Mesendoderm (in vitro differentiated cells): ENCODE results near the gene PRKAR1A.
A peak's percentile ranks its signal among the peaks of the same experiment; 100 is the strongest.

Experiments
- DNase-seq: peaks from one replicate; pipeline ENCODE4 v3.0.0; 2013
- H2AK5ac ChIP-seq: 2 replicates; pipeline ENCODE4 v1.6.1; 2013; ENCODE audit warnings: low read length, inconsistent platforms
- H2BK120ac ChIP-seq: 2 replicates; pipeline ENCODE4 v1.6.1; 2013; ENCODE audit warnings: low read depth, mild to moderate bottlenecking, low read length, moderate library complexity, mixed read lengths
- H2BK15ac ChIP-seq: replicated peaks from 2 replicates; pipeline ENCODE4 v1.6.1; 2013; ENCODE audit warnings: low read depth, mild to moderate bottlenecking, moderate library complexity
- H2BK5ac ChIP-seq: 2 replicates; pipeline ENCODE4 v1.6.1; 2013; ENCODE audit warnings: low read length, inconsistent platforms
- H3K18ac ChIP-seq: 2 replicates; pipeline ENCODE4 v1.6.1; 2013; ENCODE audit warnings: mild to moderate bottlenecking, low read length, mixed read lengths
- H3K23ac ChIP-seq: one replicate; pipeline ENCODE4 v1.6.1; 2013; ENCODE audit warnings: low read length
- H3K27ac ChIP-seq: 2 replicates; pipeline ENCODE4 v1.5.1; 2013; ENCODE audit warnings: low read depth, mild to moderate bottlenecking, inconsistent platforms, low read length, moderate library complexity
- H3K27me3 ChIP-seq: 2 replicates; pipeline ENCODE4 v1.6.1; 2013; ENCODE audit warnings: low read length, control low read depth, mild to moderate bottlenecking, inconsistent platforms; ENCODE audit not compliant: insufficient read depth, poor library complexity
- H3K36me3 ChIP-seq: 2 replicates; pipeline ENCODE4 v1.6.1; 2013; ENCODE audit warnings: low read length, inconsistent platforms; ENCODE audit not compliant: control insufficient read depth, insufficient read depth
- H3K4ac ChIP-seq: one replicate; pipeline ENCODE4 v1.6.1; 2013; ENCODE audit warnings: low read depth, mild to moderate bottlenecking, low read length, moderate library complexity
- H3K4me1 ChIP-seq: 2 replicates; pipeline ENCODE4 v1.6.1; 2013; ENCODE audit warnings: low read depth, low read length, inconsistent platforms; ENCODE audit not compliant: control insufficient read depth
- H3K4me2 ChIP-seq: 2 replicates; pipeline ENCODE4 v1.6.1; 2013; ENCODE audit warnings: low read length
- H3K4me3 ChIP-seq: 2 replicates; pipeline ENCODE4 v1.5.1; 2013; ENCODE audit warnings: mild to moderate bottlenecking, low read length
- H3K56ac ChIP-seq: one replicate; pipeline ENCODE4 v1.6.1; 2013; ENCODE audit warnings: low read length
- H3K79me1 ChIP-seq: 2 replicates; pipeline ENCODE4 v1.6.1; 2013; ENCODE audit warnings: low read length, inconsistent platforms
- H3K79me2 ChIP-seq: 2 replicates; pipeline ENCODE4 v1.6.1; 2013; ENCODE audit warnings: mild to moderate bottlenecking, low read length; ENCODE audit not compliant: control insufficient read depth, insufficient read depth
- H3K9ac ChIP-seq: 2 replicates; pipeline ENCODE4 v1.6.1; 2013; ENCODE audit warnings: low read length, inconsistent platforms
- H4K5ac ChIP-seq: one replicate; pipeline ENCODE4 v1.6.1; 2013; ENCODE audit warnings: low read length
- H4K8ac ChIP-seq: one replicate; pipeline ENCODE4 v1.6.1; 2013; ENCODE audit warnings: low read depth, mild to moderate bottlenecking, control low read depth, low read length, moderate library complexity
- WGBS: extraction: QIAGEN DNeasy Blood & Tissue Kit; methylation state at CpG from one replicate; pipeline ENCODE4 v1.1.7; 2013; ENCODE audit warnings: low lambda C conversion rate, missing lambda C conversion rate; ENCODE audit not compliant: insufficient coverage; ENCODE audit errors: extremely low coverage; 5-methylcytosine and 5-hydroxymethylcytosine counted together

Gene PRKAR1A

DNA sequence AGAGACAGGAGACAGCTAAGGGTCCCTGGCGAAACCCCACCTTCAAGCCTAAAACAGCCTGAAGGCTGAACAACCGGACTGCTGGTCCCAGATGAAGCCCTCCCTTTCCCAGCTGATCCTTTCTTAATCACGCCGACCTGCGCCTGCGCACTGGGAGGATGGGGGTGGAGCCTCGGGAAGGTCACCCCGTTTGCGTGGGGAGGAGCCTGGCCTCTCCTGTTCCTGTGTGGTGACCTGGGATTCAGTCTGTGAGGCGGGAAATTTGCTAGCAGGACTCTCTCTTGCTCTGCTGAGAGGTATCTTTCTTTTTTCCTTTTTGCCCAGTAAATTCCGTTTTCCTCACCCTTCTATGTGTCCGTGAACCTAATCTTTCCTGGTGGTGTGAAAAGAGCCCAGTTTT, 79.4 kb downstream of the PRKAR1A start:
- Histone ChIP-seq H3K56ac (peak overlapping the region; percentile 61), H3K4me1 (peaks cover 5% of the 10 kb centered on the region), H3K9ac (peak overlapping the region; percentile 59), H3K23ac (no peak overlapping the region), H3K27me3 (no peaks in the 10 kb centered on the region), H2AK5ac (no peak overlapping the region), H3K4ac (no peak overlapping the region), H4K5ac (no peak overlapping the region), H2BK5ac (no peak overlapping the region), H3K27ac (no peak overlapping the region), H3K4me3 (no peak overlapping the region), H3K4me2 (no peak overlapping the region), H3K36me3 (peaks cover 5% of the 10 kb centered on the region), H2BK15ac (no peak overlapping the region), H4K8ac (no peak overlapping the region), H3K18ac (no peak overlapping the region), H3K79me1 (peaks cover 15% of the 10 kb centered on the region), H2BK120ac (no peak overlapping the region), H3K79me2 (peaks cover 19% of the 10 kb centered on the region)
- WGBS: no CpG with 5 or more reads among the region's 12 CpGs
- peak; percentile 67 for DNase-seq

DNA sequence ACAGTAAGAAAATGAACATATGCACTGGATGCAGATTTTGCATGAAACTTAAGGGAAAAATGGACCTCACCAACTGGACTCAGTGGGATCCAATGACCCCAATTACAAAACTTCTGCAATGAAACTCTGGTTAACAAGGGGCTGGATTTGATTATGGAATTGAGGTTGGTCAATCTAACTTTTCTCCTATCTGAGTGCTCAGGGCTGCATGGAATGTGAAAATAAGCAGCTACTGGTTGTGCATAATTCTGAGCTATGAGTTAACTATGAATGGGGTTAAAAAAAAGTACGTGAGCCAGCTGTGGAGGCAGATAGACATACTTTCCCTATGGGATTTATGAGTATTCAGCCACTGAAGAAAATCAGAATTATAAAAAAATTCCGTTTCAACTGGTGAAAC, 79.8 kb downstream of the PRKAR1A start:
- no peak for DNase-seq
- peak overlapping the region; percentile 61 for H3K56ac ChIP-seq
- H4K8ac ChIP-seq: no peak overlapping the region
- H3K9ac ChIP-seq: peak overlapping the region; percentile 59
- peaks cover 15% of the 10 kb centered on the region for H3K79me1 ChIP-seq
- no peaks in the 10 kb centered on the region for H3K27me3 ChIP-seq
- H3K4ac ChIP-seq: no peak overlapping the region
- H3K79me2 ChIP-seq: peaks cover 24% of the 10 kb centered on the region
- H3K27ac ChIP-seq: no peak overlapping the region
- H3K23ac ChIP-seq: no peak overlapping the region
- H3K4me2 ChIP-seq: no peak overlapping the region
- H2BK5ac ChIP-seq: no peak overlapping the region
- WGBS: no CpG with 5 or more reads among the region's 2 CpGs
- no peak overlapping the region for H2BK120ac ChIP-seq
- peaks cover 5% of the 10 kb centered on the region for H3K4me1 ChIP-seq
- H2AK5ac ChIP-seq: no peak overlapping the region
- no peak overlapping the region for H3K18ac ChIP-seq
- H3K36me3 ChIP-seq: peaks cover 5% of the 10 kb centered on the region
- no peak overlapping the region for H3K4me3 ChIP-seq
- H4K5ac ChIP-seq: peak overlapping the region; percentile 65
- H2BK15ac ChIP-seq: no peak overlapping the region

DNA sequence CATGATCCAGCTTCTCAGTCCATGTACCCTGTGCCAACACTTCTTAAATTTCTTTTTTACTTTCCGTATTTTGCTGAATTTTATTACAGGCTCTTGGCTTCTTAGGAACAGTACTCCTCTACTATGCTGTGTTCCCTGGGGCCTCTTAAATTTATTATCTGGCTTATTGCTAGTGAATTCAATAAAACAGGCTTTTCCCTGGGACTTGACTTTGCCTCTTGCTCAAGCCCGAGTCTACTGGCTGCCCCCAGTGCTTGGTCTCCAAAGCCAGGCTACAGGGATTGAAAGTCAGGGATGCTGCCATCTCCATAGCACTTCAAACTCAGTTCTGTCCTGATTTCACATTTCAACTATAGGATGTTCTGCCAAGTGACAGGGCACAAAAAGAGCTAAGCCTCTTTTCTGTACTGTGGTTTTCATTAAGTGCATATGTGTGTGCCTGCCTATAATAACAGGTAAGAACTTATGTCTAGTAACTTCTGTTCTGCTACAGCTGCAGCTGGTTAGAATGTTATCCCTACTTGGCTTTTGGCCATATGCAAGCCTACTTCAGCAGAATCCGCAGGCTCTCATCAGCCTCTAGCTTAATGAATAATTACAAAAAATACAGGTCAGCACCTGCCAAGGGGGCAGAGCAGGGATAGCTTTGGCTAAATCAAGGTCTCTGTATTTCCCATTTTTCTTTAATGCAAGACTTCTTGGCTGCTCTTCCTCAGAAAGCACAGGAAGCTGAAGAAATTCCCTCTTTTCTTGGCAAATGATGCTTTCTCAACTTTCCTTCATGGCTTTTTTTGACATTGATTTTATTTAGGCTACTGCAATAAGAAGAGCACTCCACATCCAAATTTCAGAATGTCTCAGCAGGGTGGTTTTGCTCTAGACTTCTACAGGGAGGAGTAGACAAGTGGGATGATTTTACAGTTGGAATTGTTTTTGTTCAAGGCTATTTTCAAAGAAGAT, 80.7 kb downstream of the PRKAR1A start:
- Histone ChIP-seq H3K27me3 (no peaks in the 10 kb centered on the region), H3K23ac (no peak overlapping the region), H3K4me1 (peaks cover 5% of the 10 kb centered on the region), H3K56ac (no peak overlapping the region), H3K79me1 (peaks cover 15% of the 10 kb centered on the region), H4K8ac (no peak overlapping the region), H2AK5ac (no peak overlapping the region), H3K4me2 (no peak overlapping the region), H3K27ac (no peak overlapping the region), H2BK15ac (no peak overlapping the region), H2BK5ac (no peak overlapping the region), H3K79me2 (peaks cover 31% of the 10 kb centered on the region), H3K4me3 (no peak overlapping the region), H3K4ac (no peak overlapping the region), H3K18ac (no peak overlapping the region), H2BK120ac (no peak overlapping the region), H3K9ac (no peak overlapping the region), H3K36me3 (peaks cover 5% of the 10 kb centered on the region), H4K5ac (no peak overlapping the region)
- WGBS: no CpG with 5 or more reads among the region's 3 CpGs
- no peak for DNase-seq

DNA sequence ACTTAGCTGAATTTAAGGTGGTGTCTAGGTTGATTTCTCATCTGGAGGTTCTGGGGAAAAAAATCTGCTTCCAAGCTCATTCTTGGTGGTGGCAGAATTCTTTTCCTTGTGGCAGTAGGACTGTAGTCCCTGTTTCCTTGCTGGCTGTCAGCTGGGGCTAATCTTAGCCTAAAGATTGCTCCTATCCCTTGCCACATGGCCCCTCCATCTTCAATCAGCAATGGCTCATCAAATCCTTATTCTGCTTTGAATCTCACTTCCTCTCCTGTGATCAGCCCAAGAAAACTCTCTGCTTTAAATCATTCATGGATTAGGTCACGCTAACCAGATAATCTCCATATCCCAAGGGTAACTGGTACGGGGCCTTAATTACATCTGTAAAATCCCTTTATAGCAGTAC, 82.3 kb downstream of the PRKAR1A start:
- Histone ChIP-seq H3K27ac (no peak overlapping the region), H3K4me1 (peaks cover 5% of the 10 kb centered on the region), H3K27me3 (no peaks in the 10 kb centered on the region), H3K56ac (no peak overlapping the region), H2BK15ac (no peak overlapping the region), H3K4me2 (no peak overlapping the region), H2BK5ac (no peak overlapping the region), H3K4ac (no peak overlapping the region), H4K8ac (no peak overlapping the region), H2AK5ac (no peak overlapping the region), H3K23ac (peak overlapping the region; percentile 17), H3K4me3 (no peak overlapping the region), H3K79me2 (peaks cover 45% of the 10 kb centered on the region), H3K9ac (no peak overlapping the region), H3K18ac (no peak overlapping the region), H4K5ac (no peak overlapping the region), H2BK120ac (no peak overlapping the region), H3K36me3 (peaks cover 2% of the 10 kb centered on the region), H3K79me1 (peaks cover 10% of the 10 kb centered on the region)
- DNase-seq: no peak
- WGBS: no CpG with 5 or more reads among the region's 2 CpGs

DNA sequence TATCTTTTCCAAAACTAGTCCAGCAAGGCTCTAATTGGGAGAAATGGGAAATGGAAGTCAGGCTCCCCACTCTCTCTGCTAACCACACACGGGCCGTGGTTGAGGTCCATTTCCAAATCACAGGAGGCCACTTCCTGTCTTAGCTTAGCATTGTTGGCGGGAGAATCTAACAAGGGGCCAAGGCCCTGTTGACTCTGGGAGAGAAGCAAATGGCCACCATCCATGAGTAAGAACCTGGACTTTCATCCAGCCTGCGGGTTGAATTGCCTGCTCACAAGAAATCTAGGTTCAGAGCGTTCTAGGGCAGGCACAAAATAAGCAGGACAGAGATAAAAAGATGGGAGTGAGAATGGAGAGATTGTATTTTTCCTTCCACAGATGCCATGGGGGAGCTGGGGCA, 83.3 kb downstream of the PRKAR1A start:
- Histone ChIP-seq H3K27me3 (no peaks in the 10 kb centered on the region), H2AK5ac (no peak overlapping the region), H3K23ac (no peak overlapping the region), H3K27ac (no peak overlapping the region), H3K56ac (no peak overlapping the region), H2BK15ac (no peak overlapping the region), H4K8ac (no peak overlapping the region), H3K9ac (no peak overlapping the region), H3K79me1 (peaks cover 10% of the 10 kb centered on the region), H3K4me3 (no peak overlapping the region), H3K79me2 (peaks cover 54% of the 10 kb centered on the region), H3K18ac (no peak overlapping the region), H2BK120ac (no peak overlapping the region), H3K4ac (no peak overlapping the region), H3K36me3 (peaks cover 2% of the 10 kb centered on the region), H4K5ac (no peak overlapping the region), H2BK5ac (no peak overlapping the region), H3K4me1 (peaks cover 5% of the 10 kb centered on the region), H3K4me2 (no peak overlapping the region)
- WGBS: no CpG with 5 or more reads among the region's 5 CpGs
- no peak for DNase-seq
